GM21723 (cell line): Measurements from ENCODE around the gene ABHD1.

Experiments used
- ATAC-seq: cut with Tn5 transposase; IDR thresholded peaks from one replicate; pipeline ENCODE4 v1.9.1; 2021; ENCODE audit warnings: mild to moderate bottlenecking, moderate library complexity; ENCODE audit not compliant: unreplicated experiment

The ABHD1 gene

DNA sequence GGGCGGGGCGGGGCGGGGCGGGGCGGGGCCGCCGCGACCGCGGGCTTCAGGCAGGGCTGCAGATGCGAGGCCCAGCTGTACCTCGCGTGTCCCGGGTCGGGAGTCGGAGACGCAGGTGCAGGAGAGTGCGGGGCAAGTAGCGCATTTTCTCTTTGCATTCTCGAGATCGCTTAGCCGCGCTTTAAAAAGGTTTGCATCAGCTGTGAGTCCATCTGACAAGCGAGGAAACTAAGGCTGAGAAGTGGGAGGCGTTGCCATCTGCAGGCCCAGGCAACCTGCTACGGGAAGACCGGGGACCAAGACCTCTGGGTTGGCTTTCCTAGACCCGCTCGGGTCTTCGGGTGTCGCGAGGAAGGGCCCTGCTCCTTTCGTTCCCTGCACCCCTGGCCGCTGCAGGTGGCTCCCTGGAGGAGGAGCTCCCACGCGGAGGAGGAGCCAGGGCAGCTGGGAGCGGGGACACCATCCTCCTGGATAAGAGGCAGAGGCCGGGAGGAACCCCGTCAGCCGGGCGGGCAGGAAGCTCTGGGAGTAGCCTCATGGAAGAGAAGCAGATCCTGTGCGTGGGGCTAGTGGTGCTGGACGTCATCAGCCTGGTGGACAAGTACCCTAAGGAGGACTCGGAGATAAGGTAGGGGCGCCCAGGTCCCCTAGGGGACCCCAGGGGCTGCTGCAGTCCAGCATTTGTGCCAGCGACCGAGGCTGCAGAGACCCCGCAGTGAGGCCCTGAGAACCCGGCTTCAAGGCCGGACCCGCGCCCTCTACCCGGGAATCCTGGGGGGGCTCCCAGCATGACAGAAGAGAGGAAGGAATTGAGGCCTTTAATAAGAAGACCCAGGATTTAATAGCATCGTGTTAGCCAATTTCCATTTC, 36.7 kb upstream of the ABHD1 start, which contains the start of gene KHK:
KHK (plus strand) TSS at position 49 of the 870 bp plus-strand sequence; CDS start at position 537, 488 bp downstream.
- peak; percentile 24 for ATAC-seq

DNA sequence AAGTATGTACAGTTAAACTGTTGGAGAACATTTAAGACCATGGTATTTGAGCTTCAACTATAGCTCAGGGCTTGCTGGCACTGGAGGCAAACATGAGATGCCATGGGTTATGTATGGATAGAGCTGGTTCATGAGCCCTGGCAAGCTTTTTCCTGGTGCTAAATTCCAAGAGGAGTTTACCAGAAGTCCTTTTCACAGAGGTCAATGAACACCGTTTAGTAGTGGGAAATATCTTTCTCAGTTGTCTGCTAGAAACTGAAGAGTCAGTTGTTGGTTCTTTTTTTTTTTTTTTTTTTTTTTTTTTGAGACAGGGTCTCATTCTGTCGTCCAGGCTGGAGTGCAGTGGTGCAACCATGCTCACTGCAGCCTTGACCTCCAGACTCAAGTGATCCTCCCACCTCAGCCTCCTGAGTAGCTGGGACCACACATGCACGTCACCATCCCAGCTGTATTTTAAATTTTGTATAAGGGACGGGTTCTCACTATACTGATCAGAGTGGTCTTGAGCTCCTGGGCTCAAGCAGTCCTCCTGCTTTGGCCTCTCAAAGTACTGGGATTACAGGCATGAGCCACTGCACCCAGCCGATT, 35.7 kb upstream of the ABHD1 start:
- ATAC-seq, result no peak

DNA sequence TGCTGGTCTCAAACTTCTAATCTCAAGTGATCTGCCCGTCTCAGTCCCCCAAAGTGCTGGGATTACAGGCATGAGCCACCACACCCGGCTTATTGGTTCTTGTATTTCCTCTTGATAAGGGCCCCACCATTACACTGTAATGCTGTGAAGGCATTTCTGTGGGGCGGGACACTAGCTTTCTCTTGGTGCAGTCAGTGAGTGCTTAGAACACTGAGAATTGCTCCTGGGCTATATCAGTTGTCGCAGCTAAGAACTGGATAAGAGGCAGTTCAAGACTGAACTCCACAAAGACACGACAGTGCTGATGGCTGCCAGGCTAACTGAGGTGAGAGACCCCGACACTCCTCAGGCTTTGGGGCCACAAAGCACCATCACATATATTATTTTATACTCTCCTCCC, 35.0 kb upstream of the ABHD1 start:
- ATAC-seq, result no peak

DNA sequence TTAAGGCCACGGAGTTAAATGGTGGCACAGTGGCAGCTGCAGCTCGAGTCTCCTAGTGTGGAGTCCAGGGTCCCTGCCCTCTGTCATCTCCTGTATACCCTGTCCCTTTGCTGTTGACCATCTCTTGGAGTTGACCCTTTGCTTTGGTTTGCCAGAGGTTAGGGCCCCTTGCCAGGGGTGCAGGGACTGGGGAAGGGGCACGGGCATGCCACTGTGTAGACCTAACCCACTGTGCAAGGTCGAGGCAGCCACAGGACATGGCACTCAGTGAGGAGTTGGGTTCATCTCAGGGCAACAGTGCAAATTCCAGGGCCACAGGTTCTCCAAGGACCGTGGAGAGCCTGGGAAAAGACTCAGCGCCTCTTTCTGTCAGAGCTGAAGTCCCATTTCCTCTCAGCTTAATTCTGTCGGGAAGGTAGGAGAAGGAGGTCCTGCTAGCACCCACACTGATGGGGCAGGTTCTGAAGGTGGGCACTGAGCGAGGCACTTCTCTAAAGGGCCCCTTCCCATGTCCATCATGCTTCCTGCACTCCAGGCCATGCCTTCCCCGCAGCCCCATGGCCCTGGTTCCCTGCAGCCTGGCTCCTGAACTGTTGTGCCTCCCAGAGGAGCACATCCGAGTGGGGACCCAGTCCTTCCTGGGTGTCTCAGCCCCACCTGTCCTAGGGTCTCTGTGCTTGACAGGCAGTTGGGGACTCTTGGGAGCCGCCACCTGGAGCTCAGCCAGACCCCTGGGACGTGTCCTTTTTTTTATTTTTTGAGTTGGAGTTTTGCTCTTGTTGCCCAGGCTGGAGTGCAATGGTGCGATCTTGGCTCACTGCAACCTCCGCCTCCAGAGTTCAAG, 34.3 kb upstream of the ABHD1 start:
- no peak for ATAC-seq

DNA sequence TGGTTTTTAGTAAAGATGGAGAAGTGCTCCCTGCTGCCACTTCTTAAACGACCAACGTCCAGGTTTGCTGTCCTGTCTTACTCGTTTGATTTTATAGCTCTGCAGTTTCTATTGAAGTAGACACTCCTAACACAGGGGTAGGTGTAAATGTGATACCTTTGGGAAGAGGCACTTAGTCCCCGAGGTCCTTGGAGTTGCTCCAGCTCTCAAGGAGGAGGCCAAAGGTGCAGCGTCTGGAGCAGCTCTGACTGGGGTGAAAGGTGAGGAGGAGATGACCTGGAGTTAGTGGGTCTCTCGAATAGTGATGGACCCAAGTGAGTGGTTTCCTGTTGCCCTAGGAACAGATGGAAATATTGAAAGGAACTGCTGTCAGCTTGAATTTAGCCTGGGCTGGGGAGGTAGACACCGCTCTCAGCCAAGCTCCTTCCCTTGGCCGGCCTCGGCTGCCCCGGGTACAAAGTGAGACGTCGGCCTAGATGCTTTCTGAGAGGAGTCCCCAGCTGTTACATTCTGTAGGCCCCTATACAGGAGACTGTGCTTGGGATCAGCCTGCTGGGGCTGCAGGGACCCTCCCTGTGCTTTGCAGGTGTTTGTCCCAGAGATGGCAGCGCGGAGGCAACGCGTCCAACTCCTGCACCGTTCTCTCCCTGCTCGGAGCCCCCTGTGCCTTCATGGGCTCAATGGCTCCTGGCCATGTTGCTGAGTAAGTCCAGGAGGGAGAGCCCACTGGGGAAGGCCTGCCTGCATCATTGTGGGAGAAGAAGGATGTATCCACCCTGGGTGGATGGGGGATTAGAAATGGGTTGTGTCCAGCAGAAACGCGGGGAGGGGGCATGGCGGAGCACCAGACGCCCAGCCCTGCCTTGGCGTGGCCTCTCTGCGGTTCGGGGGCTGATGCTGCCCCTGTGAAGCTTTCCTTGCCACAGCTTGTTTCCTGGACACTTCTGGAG, 31.6 kb upstream of the ABHD1 start:
- no peak for ATAC-seq

DNA sequence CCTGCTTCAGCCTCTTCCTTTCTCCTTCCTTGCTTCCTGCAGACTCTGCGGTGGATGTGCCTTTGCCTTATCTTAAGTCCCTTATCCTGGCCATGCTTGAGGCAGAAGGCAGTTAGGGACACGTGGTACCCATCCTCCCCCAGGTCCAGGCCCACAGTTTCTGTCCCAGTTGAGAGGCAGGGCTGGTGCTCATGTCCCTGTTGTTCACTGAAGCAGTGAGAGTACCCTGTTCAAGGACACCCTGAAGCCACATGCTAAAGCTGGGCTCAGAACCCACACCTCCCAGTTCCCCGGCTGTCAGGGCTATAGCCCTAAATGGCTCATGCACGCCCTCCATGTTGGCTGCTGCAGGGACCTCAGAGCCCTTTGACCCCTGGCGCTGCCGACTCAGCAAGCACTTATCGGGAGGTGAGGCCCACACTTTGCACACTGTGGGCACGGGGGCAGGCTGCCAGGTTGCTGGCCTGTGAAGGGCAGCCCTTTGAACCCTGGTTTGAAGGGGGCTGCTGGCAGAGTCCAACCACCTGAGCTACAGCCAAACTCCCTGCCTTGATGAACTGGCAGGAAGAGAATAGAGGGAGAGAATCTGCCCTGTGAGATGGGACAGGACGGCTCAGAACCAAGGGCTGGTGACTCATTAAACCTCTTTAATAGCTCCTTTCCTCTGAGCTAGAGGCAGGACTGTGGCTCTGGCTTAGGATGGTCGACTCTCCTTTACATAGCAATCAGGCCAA, 30.8 kb upstream of the ABHD1 start:
- no peak for ATAC-seq

DNA sequence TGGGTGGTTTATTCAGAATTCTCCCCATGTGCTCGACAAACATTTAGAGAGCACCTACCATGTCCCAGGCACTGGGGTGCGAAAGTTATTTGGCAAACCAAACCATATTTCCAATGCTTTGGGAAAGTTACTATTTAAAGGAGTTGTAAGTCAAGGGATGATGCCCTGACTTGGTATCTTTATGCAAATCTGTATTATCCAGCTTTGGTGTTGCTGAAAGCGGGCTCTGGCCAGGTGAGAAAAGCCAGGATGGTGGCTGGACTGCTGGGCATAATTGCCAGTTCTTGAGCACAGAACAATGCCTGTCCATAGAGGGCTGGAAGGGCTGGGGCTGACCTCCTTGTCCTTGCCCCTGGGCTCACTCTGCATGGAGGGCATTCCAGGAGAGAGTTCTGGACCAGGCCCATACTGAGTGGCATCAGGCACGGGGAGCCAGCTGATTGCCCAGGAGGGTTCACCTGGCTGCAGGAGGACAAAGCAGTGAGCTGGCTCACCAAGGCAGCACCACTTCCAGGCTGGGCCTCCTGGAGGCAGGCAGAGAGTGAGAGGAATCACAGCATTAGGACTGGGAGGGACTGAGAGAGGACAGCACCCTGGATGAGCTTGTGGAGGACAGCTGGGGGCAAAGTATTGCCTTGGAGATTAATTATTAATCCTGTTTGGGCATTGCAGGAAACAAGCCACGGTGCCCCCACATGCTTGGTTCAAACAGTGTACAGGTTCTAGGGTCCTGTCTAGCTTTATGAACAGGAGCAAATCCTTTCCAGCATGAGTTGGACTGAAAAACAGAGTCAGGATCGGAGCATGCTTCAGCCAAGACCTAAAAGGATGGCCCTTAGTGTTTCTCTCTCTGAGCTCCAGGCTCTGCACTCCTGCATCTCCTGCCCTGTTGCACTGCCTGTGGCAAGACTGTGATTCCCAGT, 29.9 kb upstream of the ABHD1 start:
- ATAC-seq, result no peak

DNA sequence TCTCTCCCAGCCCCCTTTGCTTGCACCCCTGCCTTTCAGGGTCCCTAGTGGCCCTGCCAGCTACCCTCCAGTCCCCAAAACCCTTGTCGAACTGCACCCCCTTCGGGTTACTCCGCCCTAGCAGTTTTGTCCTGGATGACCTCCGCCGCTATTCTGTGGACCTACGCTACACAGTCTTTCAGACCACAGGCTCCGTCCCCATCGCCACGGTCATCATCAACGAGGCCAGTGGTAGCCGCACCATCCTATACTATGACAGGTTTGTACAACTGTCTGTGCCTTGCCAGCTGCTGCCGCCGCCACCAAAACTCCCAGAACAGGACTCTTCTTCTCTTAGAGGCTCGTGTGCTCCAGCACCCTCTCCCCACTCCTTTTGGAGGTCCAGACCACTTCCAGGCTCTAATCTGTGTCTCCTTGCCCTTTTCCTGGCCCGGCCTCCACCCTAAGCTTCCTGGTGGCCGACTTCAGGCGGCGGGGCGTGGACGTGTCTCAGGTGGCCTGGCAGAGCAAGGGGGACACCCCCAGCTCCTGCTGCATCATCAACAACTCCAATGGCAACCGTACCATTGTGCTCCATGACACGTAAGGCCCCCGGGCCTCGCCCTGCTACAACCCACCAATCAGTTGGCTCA, 29.1 kb upstream of the ABHD1 start:
- no peak for ATAC-seq

DNA sequence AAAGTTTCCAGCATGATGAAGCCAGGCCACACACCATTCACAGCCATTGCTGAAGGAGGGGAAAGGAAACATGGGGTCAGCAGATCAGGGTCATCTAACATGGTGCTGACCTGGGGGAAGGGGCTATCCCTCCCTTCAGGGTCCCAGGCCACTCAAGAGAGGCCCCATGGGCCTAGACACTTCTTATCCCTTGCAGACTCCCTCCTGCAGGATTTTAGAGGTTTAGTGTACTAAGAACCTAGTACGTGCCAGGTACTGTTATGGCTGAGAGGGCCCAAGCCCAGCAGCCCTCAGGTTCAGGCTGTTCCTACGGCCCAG, 28.2 kb upstream of the ABHD1 start:
- no peak for ATAC-seq

DNA sequence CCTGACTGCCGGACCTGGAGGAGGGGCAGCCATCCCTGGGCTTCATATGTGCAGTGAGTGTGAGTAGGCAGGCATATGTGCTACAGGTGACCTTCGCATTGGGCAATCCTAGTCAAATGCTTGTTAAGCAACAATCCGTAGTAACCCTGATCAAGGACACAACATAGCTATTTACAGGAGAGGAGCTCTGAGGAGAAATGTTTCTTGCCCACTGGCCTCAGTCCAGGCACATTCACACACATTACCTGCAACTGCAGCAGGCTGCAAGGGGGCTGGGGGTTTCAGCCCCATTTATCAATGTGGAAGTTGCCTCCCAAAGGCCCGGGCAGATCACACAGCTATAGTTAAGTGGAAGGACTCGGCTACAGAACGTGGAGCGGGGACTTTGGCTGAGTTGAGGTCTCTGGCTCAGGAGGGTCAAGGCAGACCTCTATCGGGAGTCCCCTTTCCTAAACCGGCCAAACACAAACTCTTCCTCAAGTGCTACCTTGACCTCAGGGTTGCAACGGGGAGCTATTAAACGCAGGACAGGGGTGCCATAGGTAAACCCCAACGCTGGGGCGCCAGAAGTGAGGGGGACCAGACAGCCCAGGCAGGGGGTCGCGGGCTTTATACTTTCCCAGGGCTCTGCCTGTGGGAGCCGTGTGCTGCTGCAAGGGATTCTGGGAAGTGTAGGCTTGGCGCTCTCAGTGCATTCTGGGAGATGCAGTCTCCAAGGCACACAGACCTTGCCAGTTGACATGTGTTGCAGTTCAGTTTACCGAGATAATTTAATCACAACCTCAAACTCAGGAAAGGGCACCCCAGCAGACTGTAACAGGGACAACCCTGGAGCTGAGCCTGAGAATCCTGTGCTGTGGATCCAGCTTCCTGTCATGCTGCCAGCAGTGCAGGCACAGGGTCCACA, 27.6 kb upstream of the ABHD1 start:
- ATAC-seq, result peak; percentile 75

DNA sequence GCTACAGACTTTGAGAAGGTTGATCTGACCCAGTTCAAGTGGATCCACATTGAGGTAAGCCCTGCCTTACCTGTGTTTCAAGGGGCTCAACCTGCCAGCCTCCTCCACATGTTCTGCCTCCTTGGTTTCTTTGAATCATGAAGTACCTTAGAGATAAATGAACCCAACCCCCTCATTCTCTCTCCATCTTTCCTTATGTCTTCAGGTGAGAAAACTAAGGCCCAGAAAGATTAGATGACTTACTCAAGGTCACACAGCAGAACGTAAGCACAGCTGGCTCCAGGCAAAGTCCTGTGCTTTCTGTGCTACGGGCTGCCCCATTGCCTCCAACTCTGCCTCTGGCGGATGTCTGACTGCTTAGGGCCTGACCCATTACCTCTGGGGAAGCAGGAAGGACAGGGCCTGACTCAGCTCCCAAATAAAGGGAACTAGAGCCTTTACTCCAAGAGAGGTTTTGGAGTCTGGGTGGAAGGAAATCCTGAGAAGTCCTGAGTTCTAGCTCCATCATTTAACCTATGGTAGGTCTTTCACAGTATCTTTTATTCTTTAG, 26.8 kb upstream of the ABHD1 start:
- ATAC-seq, result no peak

DNA sequence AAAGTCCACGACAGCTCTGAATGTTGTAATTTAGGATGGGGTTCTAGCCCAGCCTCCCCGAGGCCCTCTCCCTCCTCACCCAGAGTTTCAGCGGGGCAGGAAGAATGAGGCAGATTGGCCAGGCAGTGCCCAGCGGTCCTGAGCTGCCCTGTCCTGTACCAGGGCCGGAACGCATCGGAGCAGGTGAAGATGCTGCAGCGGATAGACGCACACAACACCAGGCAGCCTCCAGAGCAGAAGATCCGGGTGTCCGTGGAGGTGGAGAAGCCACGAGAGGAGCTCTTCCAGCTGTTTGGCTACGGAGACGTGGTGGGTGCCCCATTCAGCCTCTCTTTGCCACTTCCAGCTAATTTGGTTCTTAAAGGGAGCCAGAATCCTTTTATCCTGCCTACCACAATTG, 26.3 kb upstream of the ABHD1 start:
- no peak for ATAC-seq

DNA sequence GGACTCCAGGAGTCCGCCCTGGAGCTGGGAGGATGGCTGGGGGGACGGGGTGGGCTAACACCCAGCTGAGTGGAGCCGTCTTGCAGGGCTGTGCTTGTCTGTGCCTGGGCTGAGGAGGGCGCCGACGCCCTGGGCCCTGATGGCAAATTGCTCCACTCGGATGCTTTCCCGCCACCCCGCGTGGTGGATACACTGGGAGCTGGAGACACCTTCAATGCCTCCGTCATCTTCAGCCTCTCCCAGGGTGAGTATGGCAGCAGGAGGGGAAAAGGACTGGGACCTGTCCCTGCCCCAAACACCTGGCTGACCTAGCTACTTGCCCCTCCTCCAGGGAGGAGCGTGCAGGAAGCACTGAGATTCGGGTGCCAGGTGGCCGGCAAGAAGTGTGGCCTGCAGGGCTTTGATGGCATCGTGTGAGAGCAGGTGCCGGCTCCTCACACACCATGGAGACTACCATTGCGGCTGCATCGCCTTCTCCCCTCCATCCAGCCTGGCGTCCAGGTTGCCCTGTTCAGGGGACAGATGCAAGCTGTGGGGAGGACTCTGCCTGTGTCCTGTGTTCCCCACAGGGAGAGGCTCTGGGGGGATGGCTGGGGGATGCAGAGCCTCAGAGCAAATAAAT, 24.2 kb upstream of the ABHD1 start:
- ATAC-seq, result no peak

DNA sequence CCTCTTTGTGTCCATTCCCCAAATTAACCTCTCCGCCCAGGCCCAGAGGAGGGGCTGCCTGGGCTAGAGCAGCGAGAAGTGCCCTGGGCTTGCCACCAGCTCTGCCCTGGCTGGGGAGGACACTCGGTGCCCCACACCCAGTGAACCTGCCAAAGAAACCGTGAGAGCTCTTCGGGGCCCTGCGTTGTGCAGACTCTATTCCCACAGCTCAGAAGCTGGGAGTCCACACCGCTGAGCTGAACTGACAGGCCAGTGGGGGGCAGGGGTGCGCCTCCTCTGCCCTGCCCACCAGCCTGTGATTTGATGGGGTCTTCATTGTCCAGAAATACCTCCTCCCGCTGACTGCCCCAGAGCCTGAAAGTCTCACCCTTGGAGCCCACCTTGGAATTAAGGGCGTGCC, 23.6 kb upstream of the ABHD1 start:
- ATAC-seq, result no peak

DNA sequence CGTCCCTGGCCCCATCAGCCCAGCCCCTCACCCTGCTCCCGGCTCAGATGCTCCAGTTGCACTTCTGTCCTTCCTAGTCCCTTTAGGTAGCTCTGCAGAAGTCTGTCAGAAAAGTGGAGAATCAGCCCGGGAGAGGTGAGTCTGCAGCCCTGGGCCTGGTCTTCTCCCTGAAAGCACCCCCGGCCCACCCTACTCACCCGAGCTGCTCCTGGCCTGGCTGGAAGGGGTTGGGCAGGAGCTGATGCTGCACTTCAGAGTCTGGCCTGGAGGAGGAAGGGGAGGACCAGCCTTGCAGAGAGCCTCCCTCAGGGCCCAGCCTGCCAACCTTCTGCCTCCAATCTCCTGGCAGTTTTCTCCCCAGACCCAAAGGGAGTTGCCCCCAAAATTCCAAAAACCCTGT, 21.3 kb upstream of the ABHD1 start:
- ATAC-seq, result no peak

DNA sequence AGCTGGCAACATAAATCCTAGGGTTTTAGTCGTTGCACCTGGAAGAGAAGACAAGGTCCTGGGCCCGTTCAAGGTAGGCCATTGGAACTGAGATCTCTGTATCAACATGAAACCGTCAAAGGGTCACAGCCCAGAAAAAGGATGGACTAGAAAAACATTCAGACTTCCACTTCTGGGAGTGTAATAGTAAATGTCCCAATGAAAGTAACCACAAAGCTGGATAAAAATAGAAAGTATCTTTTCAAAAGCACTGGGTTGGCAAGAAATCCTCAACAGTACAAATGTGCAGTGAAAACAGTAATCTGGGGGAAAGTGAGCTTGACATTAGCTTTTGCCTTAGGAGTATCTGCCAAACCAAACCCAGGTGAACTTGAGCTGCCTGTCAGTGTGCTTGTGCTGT, 17.6 kb upstream of the ABHD1 start:
- ATAC-seq, result no peak

DNA sequence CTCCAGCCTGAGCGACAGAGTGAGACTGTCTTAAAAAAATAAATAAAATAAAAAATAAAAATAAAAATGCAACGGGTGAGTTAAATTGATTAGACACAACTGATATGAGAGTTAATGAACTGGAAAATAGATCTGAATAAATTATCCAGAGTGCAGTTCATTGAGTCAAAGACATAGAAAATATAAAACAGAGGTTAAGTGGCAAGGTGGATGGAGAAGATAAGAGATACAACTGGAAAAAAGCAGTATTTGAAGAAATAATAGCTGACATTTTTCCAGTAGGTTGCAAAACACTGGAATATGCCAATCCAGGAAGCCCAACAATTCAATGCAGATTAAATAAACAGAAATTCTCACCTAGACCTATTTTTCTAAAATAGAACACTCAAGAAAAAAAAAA, 15.4 kb upstream of the ABHD1 start:
- no peak for ATAC-seq
